Activated naive CD4-positive, alpha-beta T cell treated with anti-CD3 and anti-CD28 coated beads, Interleukin-2, amount 10 ng/mL, durations not matched to agents 7 days and 5 days (primary cell): ENCODE data around the gene TMEM272.
"Not testable (repeated sequence)": the region's sequence is repeated elsewhere in the genome, so short reads cannot be mapped to it uniquely, and the experiment has no call there.

ENCODE experiments used
- CTCF ChIA-PET: fragments of 350-600 bp; sonication (Branson Sonifier 250); formaldehyde crosslinking; loops from one replicate; lab custom pipeline; 2021; ENCODE audit warnings: antibody characterized with exemption; lab: Charles Lee
- DNase-seq: peaks from one replicate; pipeline ENCODE4 v3.0.0-alpha.2; 2020
- H3K27ac Mint-ChIP-seq: one replicate; pipeline ENCODE4 v1.8.0; 2021; ENCODE audit warnings: mild to moderate bottlenecking, moderate library complexity, mixed read lengths
- H3K27me3 Mint-ChIP-seq: one replicate; pipeline ENCODE4 v1.8.0; 2021; ENCODE audit warnings: mild to moderate bottlenecking, mixed read lengths
- H3K36me3 Mint-ChIP-seq: one replicate; pipeline ENCODE4 v1.8.0; 2021; ENCODE audit warnings: mixed read lengths
- H3K4me1 Mint-ChIP-seq: one replicate; pipeline ENCODE4 v1.8.0; 2021; ENCODE audit warnings: mixed read lengths
- H3K4me3 Mint-ChIP-seq: one replicate; pipeline ENCODE4 v1.8.0; 2021; ENCODE audit warnings: mild to moderate bottlenecking, moderate library complexity, mixed read lengths
- H3K9me3 Mint-ChIP-seq: one replicate; pipeline ENCODE4 v1.8.0; 2021; ENCODE audit warnings: mixed read lengths

Gene TMEM272

GRCh38 chr13:51826606-51827005 is 18.4 kb downstream of the TMEM272 start:
- Mint-ChIP-seq H3K4me3 (peak overlapping the region; percentile 48), H3K27ac (peak overlapping the region; percentile 100), H3K4me1 (peaks cover 85% of the 10 kb centered on the region), H3K36me3 (peaks cover 3% of the 10 kb centered on the region), H3K27me3 (no peaks in the 10 kb centered on the region), H3K9me3 (no peaks in the 10 kb centered on the region)
- DNase-seq = peak; percentile 41
- CTCF ChIA-PET = interaction anchor here (0.8 to 5.5 kb wide), 5 partner anchors 12 to 701 kb away, joined by 3 to 61 read pairs (median 3); no protein-coding TSS in a partner anchor

- H3K27me3 Mint-ChIP-seq = no peaks in the 10 kb centered on the region
- H3K4me3 Mint-ChIP-seq = peak overlapping the region; percentile 82
- no peaks in the 10 kb centered on the region for H3K9me3 Mint-ChIP-seq
- peak overlapping the region; percentile 100 for H3K27ac Mint-ChIP-seq
- peaks cover 93% of the 10 kb centered on the region for H3K4me1 Mint-ChIP-seq
- DNase-seq = no peak
- H3K36me3 Mint-ChIP-seq = peaks cover 10% of the 10 kb centered on the region
- CTCF ChIA-PET = interaction anchor here (0.6 to 5.5 kb wide), 6 partner anchors 11 to 700 kb away, joined by 3 to 61 read pairs (median 3); no protein-coding TSS in a partner anchor
Measured at GRCh38 chr13:51825681-51826254, 19.2 kb downstream of the TMEM272 start.

- Mint-ChIP-seq H3K4me1 (peaks cover 96% of the 10 kb centered on the region), H3K9me3 (no peaks in the 10 kb centered on the region), H3K4me3 (peak overlapping the region; percentile 82), H3K36me3 (peaks cover 13% of the 10 kb centered on the region), H3K27me3 (no peaks in the 10 kb centered on the region), H3K27ac (peak overlapping the region; percentile 100)
- CTCF ChIA-PET = interaction anchor here (0.5 to 5.5 kb wide), 4 partner anchors 11 to 649 kb away, joined by 3 to 61 read pairs (median 3); no protein-coding TSS in a partner anchor
- no peak for DNase-seq
Measured at GRCh38 chr13:51825165-51825592, 19.8 kb downstream of the TMEM272 start.

GRCh38 chr13:51824712-51825111 is 20.3 kb downstream of the TMEM272 start:
- not testable (repeated sequence) for H3K9me3 Mint-ChIP-seq, H3K27me3 Mint-ChIP-seq
- peaks cover 16% of the 10 kb centered on the region for H3K36me3 Mint-ChIP-seq
- H3K4me1 Mint-ChIP-seq = peaks cover 97% of the 10 kb centered on the region
- H3K4me3 Mint-ChIP-seq = peak overlapping the region; percentile 82
- H3K27ac Mint-ChIP-seq = peak overlapping the region; percentile 100
- CTCF ChIA-PET = interaction anchor here (0.5 to 5.5 kb wide), 2 partner anchors 10 to 507 kb away, joined by 3 to 61 read pairs; no protein-coding TSS in a partner anchor
- DNase-seq = peak; percentile 38

GRCh38 chr13:51823863-51824262 is 21.1 kb downstream of the TMEM272 start:
- H3K36me3 Mint-ChIP-seq = peaks cover 18% of the 10 kb centered on the region
- no peaks in the 10 kb centered on the region for H3K27me3 Mint-ChIP-seq
- H3K27ac Mint-ChIP-seq = peak overlapping the region; percentile 100
- H3K4me1 Mint-ChIP-seq = peaks cover 98% of the 10 kb centered on the region
- CTCF ChIA-PET = interaction anchor here (1.0 to 2.9 kb wide), 2 partner anchors 8 kb away, joined by 6 to 13 read pairs; no protein-coding TSS in a partner anchor
- H3K4me3 Mint-ChIP-seq = peak overlapping the region; percentile 82
- DNase-seq = no peak
- no peaks in the 10 kb centered on the region for H3K9me3 Mint-ChIP-seq

GRCh38 chr13:51823359-51823758 is 21.6 kb downstream of the TMEM272 start:
- H3K36me3 Mint-ChIP-seq = peaks cover 22% of the 10 kb centered on the region
- no peaks in the 10 kb centered on the region for H3K27me3 Mint-ChIP-seq
- peak overlapping the region; percentile 82 for H3K4me3 Mint-ChIP-seq
- no peak for DNase-seq
- no peaks in the 10 kb centered on the region for H3K9me3 Mint-ChIP-seq
- H3K4me1 Mint-ChIP-seq = peaks cover 98% of the 10 kb centered on the region
- peak overlapping the region; percentile 100 for H3K27ac Mint-ChIP-seq
- CTCF ChIA-PET = interaction anchor here (0.6 to 2.9 kb wide), 5 partner anchors 8 to 304 kb away, joined by 3 to 13 read pairs (median 5); no protein-coding TSS in a partner anchor

GRCh38 chr13:51822106-51822815 is 22.7 kb downstream of the TMEM272 start:
- no peaks in the 10 kb centered on the region for H3K27me3 Mint-ChIP-seq
- peak; percentile 51 for DNase-seq

GRCh38 chr13:51821606-51822005 is 23.4 kb downstream of the TMEM272 start:
- H3K9me3 Mint-ChIP-seq = no peaks in the 10 kb centered on the region
- H3K4me3 Mint-ChIP-seq = peak overlapping the region; percentile 82
- peaks cover 95% of the 10 kb centered on the region for H3K4me1 Mint-ChIP-seq
- CTCF ChIA-PET = interaction anchor here (1.4 to 2.9 kb wide), 4 partner anchors 10 to 28 kb away, joined by 4 to 13 read pairs (median 6); no protein-coding TSS in a partner anchor
- H3K27me3 Mint-ChIP-seq = no peaks in the 10 kb centered on the region
- DNase-seq = peak; percentile 53
- H3K36me3 Mint-ChIP-seq = peaks cover 31% of the 10 kb centered on the region
- H3K27ac Mint-ChIP-seq = peak overlapping the region; percentile 100

More at GRCh38 chr13:51822106-51822815, 22.7 kb downstream of the TMEM272 start:
- CTCF ChIA-PET = interaction anchor here (1.2 to 2.9 kb wide), 6 partner anchors 9 to 305 kb away, joined by 4 to 13 read pairs (median 5); no protein-coding TSS in a partner anchor
- Mint-ChIP-seq H3K9me3 (no peaks in the 10 kb centered on the region), H3K4me3 (peak overlapping the region; percentile 82), H3K36me3 (peaks cover 28% of the 10 kb centered on the region), H3K4me1 (peaks cover 95% of the 10 kb centered on the region), H3K27ac (peak overlapping the region; percentile 100)

- peaks cover 94% of the 10 kb centered on the region for H3K4me1 Mint-ChIP-seq
- CTCF ChIA-PET = interaction anchor here (1.3 to 2.7 kb wide), 4 partner anchors 10 to 24 kb away, joined by 3 to 17 read pairs (median 6); no protein-coding TSS in a partner anchor
- H3K27ac Mint-ChIP-seq = peak overlapping the region; percentile 100
- peak overlapping the region; percentile 82 for H3K4me3 Mint-ChIP-seq
- H3K9me3 Mint-ChIP-seq = no peaks in the 10 kb centered on the region
- no peak for DNase-seq
- H3K36me3 Mint-ChIP-seq = peaks cover 35% of the 10 kb centered on the region
- H3K27me3 Mint-ChIP-seq = no peaks in the 10 kb centered on the region
Measured at GRCh38 chr13:51820016-51820597, 24.9 kb downstream of the TMEM272 start.

GRCh38 chr13:51819544-51819943 is 25.4 kb downstream of the TMEM272 start:
- Mint-ChIP-seq H3K4me1 (peaks cover 96% of the 10 kb centered on the region), H3K4me3 (no peak overlapping the region), H3K36me3 (peaks cover 35% of the 10 kb centered on the region), H3K9me3 (no peaks in the 10 kb centered on the region), H3K27ac (no peak overlapping the region), H3K27me3 (no peaks in the 10 kb centered on the region)
- DNase-seq = no peak
- CTCF ChIA-PET = interaction anchor here (0.6 to 2.7 kb wide), 7 partner anchors 9 to 308 kb away, joined by 3 to 17 read pairs (median 3); no protein-coding TSS in a partner anchor

- Mint-ChIP-seq H3K9me3 (no peaks in the 10 kb centered on the region), H3K27me3 (no peaks in the 10 kb centered on the region), H3K4me3 (no peak overlapping the region), H3K4me1 (peaks cover 96% of the 10 kb centered on the region), H3K36me3 (peaks cover 32% of the 10 kb centered on the region), H3K27ac (no peak overlapping the region)
- CTCF ChIA-PET = interaction anchor here (0.6 to 2.7 kb wide), 7 partner anchors 10 to 309 kb away, joined by 3 to 17 read pairs (median 3); no protein-coding TSS in a partner anchor
- no peak for DNase-seq
Measured at GRCh38 chr13:51818781-51819511, 26.0 kb downstream of the TMEM272 start.

- H3K27ac Mint-ChIP-seq = no peak overlapping the region
- CTCF ChIA-PET = interaction anchor here (1.0 to 2.7 kb wide), 3 partner anchors 14 to 310 kb away, joined by 3 to 17 read pairs (median 3); no protein-coding TSS in a partner anchor
- peaks cover 89% of the 10 kb centered on the region for H3K4me1 Mint-ChIP-seq
Measured at GRCh38 chr13:51818276-51818675, 26.7 kb downstream of the TMEM272 start.

GRCh38 chr13:51817717-51818116 is 27.3 kb downstream of the TMEM272 start:
- H3K27me3 Mint-ChIP-seq = no peaks in the 10 kb centered on the region
- peaks cover 33% of the 10 kb centered on the region for H3K36me3 Mint-ChIP-seq
- CTCF ChIA-PET = interaction anchor here (1.0 to 1.2 kb wide), 2 partner anchors 14 to 310 kb away, joined by 3 read pairs; no protein-coding TSS in a partner anchor
- peaks cover 84% of the 10 kb centered on the region for H3K4me1 Mint-ChIP-seq
- H3K27ac Mint-ChIP-seq = no peak overlapping the region
- DNase-seq = no peak
- no peak overlapping the region for H3K4me3 Mint-ChIP-seq
- H3K9me3 Mint-ChIP-seq = no peaks in the 10 kb centered on the region

More at GRCh38 chr13:51818276-51818675, 26.7 kb downstream of the TMEM272 start:
- Mint-ChIP-seq H3K27me3 (no peaks in the 10 kb centered on the region), H3K9me3 (no peaks in the 10 kb centered on the region), H3K36me3 (peaks cover 32% of the 10 kb centered on the region), H3K4me3 (no peak overlapping the region)
- DNase-seq = no peak
